Activated CD4-positive, alpha-beta T cell treated with anti-CD3 and anti-CD28 coated beads, Interleukin-2, amount 10 ng/mL, durations not matched to agents 24 days and 14 days (primary cell): ENCODE measurements around the gene N4BP2L1. TPM values are rescaled to one million over a fixed set of nuclear protein-coding genes. Genes with fewer than 3 reads are reported as not detected.
A peak's percentile ranks its signal among the peaks of the same experiment; 100 is the strongest.

Source experiments
- DNase-seq: peaks from one replicate; pipeline ENCODE4 v3.0.0; 2022
- H3K27ac Mint-ChIP-seq: one replicate; pipeline ENCODE4 v1.8.0; 2022; ENCODE audit warnings: mild to moderate bottlenecking, mixed read lengths
- H3K27me3 Mint-ChIP-seq: one replicate; pipeline ENCODE4 v1.8.0; 2022; ENCODE audit warnings: mixed read lengths
- H3K36me3 Mint-ChIP-seq: one replicate; pipeline ENCODE4 v1.8.0; 2022; ENCODE audit warnings: low read depth, mild to moderate bottlenecking, mixed read lengths
- H3K4me1 Mint-ChIP-seq: one replicate; pipeline ENCODE4 v1.8.0; 2021; ENCODE audit warnings: mixed read lengths
- H3K4me3 Mint-ChIP-seq: one replicate; pipeline ENCODE4 v1.8.0; 2022; ENCODE audit warnings: mild to moderate bottlenecking, moderate library complexity, mixed read lengths
- H3K9me3 Mint-ChIP-seq: one replicate; pipeline ENCODE4 v1.8.0; 2021; ENCODE audit warnings: mixed read lengths
- intact Hi-C: fragments of 100-400 bp; cut with micrococcal nuclease; formaldehyde crosslinking; loops from one replicate; pipeline ENCODE4 v1.15.1; 2023
- total RNA-seq: library from RNA; stranded (reverse); gene quantifications from 2 replicates; pipeline ENCODE4 v1.2.3, GENCODE V29; 2022

Gene N4BP2L1
- total RNA-seq, 1 donor from 2014 or later = 16.6 TPM

DNA sequence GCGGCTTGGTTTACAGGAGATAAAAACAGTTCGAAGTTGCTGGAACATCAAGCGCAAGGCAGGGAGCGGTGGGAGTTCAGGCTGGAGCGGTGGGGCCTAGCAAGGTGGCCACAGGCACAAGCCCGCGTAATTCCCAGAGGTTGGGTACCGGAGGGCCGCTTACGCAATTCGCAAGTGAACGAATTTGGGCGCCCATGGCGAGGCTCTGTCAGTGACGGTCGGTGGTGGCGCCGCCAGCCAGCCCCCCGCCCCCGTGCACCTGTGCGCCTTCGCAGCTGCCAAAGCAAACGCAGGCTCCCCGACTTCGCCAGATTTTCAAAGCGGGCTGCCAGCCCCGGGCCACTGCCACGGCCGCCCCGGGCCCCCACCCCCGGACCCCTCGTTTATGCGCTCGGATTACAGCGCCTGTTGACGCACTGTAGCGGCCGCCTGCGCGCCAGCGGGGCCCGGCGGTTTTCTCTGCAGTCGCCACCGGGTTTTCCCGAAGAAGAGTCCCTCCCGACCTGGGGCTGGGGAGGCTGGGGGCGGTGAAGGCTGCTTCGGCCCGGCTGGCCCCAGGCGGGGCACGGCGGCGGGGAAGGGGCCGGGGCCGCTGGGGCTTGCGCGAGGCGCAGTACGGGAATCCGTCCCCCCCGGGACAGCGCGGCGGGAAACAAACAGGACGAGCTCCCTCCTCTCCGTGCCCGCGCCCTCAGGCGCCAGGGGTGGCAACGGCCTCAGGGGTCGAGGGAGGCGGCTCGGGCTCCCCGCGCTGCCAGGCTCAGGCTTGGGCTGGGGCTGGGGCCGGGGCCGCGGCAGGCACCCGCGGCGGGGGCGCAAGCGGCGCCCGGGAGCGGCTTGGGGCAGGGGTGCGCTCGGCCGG, 709 bp downstream of the N4BP2L1 start:
- Mint-ChIP-seq H3K9me3 (peaks cover 3% of the 10 kb centered on the region), H3K4me1 (peaks cover 38% of the 10 kb centered on the region), H3K27me3 (no peaks in the 10 kb centered on the region), H3K4me3 (peak overlapping the region; percentile 99), H3K36me3 (peaks cover 39% of the 10 kb centered on the region), H3K27ac (peak overlapping the region; percentile 98)
- DNase-seq = peak; percentile 86
- intact Hi-C loops = loop anchor here (1.0 to 5.0 kb wide), 4 partner anchors 46 to 1265 kb away; partner anchors contain the start of gene HSPH1

DNA sequence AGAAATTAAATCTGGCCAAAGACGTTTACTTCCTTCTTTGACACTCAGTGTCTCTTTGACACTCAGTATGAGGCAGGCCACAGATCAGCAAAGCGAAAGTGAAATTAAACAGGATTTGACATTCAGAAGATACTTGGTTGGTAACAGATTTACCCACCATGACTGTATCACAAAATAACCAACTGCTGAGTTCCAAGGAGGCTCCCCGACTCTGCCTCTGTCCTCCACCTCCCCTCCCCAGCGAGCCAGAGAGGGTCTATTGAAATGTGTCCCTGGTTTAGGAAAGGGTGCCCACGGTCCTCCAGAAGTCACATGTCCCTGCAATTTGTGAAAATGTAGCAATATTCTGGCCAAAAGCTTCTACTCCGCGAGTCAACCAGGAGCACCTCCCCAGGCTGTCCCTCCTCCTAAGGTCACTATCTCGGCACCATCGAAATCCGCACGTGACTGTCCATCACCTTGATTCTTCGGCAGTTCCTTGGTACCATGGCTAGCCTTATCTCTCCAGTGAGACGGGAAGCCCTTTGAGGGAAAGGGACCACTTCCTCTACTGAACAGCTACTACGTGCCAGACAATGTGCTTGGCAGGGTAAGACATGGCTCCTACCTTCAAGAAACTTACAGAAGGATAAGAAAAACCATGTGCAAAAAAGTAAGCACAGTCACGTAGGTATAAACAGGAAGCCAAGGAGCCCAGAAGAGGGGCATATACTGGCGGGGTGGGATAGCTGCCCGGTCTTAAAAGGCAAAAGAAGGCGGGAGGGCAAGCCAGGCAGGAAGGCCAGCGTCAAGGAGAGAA, 1.5 kb downstream of the N4BP2L1 start:
- Mint-ChIP-seq H3K9me3 (peaks cover 5% of the 10 kb centered on the region), H3K27me3 (no peaks in the 10 kb centered on the region), H3K4me1 (peaks cover 38% of the 10 kb centered on the region), H3K4me3 (peak overlapping the region; percentile 99), H3K36me3 (peaks cover 47% of the 10 kb centered on the region), H3K27ac (peak overlapping the region; percentile 98)
- peak; percentile 88 for DNase-seq
- intact Hi-C loops = loop anchor here (1.0 to 5.0 kb wide), 4 partner anchors 46 to 1264 kb away; partner anchors contain the start of gene HSPH1

GRCh38 chr13:32425158-32425557, 2.8 kb downstream of the N4BP2L1 start:
- H3K4me1 Mint-ChIP-seq = peaks cover 35% of the 10 kb centered on the region
- peak overlapping the region; percentile 99 for H3K4me3 Mint-ChIP-seq
- H3K27me3 Mint-ChIP-seq = no peaks in the 10 kb centered on the region
- peak overlapping the region; percentile 78 for H3K27ac Mint-ChIP-seq
- DNase-seq = no peak
- H3K9me3 Mint-ChIP-seq = peaks cover 5% of the 10 kb centered on the region
- intact Hi-C loops = loop anchor here (5.0 kb wide), 2 partner anchors 227 to 1263 kb away; partner anchors contain the start of gene HSPH1
- peaks cover 53% of the 10 kb centered on the region for H3K36me3 Mint-ChIP-seq

DNA sequence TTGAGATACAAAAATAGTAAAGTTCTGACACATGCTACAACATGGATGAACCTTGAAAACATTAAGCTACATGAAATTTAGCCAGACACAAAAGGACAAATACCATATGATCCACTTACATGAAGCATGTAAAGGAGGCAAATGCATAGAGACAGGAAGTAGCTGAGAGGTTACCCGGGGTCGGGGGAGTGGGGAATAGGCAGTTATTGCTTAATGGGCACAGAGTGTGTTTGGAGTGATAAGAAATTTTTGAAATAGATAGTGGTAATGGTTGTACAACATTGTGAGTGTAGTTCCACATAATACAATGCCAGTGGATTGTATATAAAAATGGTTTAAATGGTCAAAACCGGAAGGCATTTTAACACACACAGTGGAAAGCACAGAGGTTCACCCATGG, 4.3 kb downstream of the N4BP2L1 start:
- DNase-seq = no peak
- peaks cover 11% of the 10 kb centered on the region for H3K9me3 Mint-ChIP-seq
- no peak overlapping the region for H3K27ac Mint-ChIP-seq
- no peak overlapping the region for H3K4me3 Mint-ChIP-seq
- H3K27me3 Mint-ChIP-seq = no peaks in the 10 kb centered on the region
- H3K4me1 Mint-ChIP-seq = peaks cover 29% of the 10 kb centered on the region
- H3K36me3 Mint-ChIP-seq = peaks cover 65% of the 10 kb centered on the region
- intact Hi-C loops = no loop called here

GRCh38 chr13:32419862-32420261, 8.1 kb downstream of the N4BP2L1 start:
- peaks cover 8% of the 10 kb centered on the region for H3K4me1 Mint-ChIP-seq
- DNase-seq = no peak
- no peak overlapping the region for H3K4me3 Mint-ChIP-seq
- peaks cover 70% of the 10 kb centered on the region for H3K36me3 Mint-ChIP-seq
- peaks cover 20% of the 10 kb centered on the region for H3K9me3 Mint-ChIP-seq
- no peaks in the 10 kb centered on the region for H3K27me3 Mint-ChIP-seq
- intact Hi-C loops = no loop called here
- H3K27ac Mint-ChIP-seq = no peak overlapping the region

DNA sequence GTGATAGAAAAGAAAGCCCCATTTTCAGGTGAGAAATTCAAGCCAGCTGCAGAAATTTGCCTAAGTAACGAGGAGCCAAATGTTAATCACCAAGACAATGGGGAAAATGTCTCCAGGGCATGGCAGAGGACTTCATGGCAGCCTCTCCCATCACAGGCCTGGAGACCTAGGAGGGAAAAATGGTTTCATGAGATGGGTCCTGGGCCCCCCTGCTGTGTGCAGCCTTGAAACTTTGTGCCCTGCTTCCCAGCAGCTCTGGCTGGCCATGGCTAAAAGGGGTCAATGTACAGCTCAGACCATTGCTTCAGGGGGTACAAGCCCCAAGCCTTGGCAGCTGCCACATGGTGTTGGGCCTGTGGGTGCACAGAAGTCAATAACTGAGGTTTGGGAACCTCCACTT, 9.9 kb downstream of the N4BP2L1 start:
- Mint-ChIP-seq H3K9me3 (peaks cover 20% of the 10 kb centered on the region), H3K27ac (no peak overlapping the region), H3K4me1 (no peaks in the 10 kb centered on the region), H3K4me3 (no peak overlapping the region), H3K27me3 (no peaks in the 10 kb centered on the region), H3K36me3 (peaks cover 58% of the 10 kb centered on the region)
- DNase-seq = no peak
- intact Hi-C loops = no loop called here

GRCh38 chr13:32415019-32415418, 12.9 kb downstream of the N4BP2L1 start:
- Mint-ChIP-seq H3K4me1 (peaks cover 2% of the 10 kb centered on the region), H3K9me3 (peaks cover 15% of the 10 kb centered on the region), H3K27ac (no peak overlapping the region), H3K4me3 (no peak overlapping the region), H3K27me3 (no peaks in the 10 kb centered on the region), H3K36me3 (peaks cover 35% of the 10 kb centered on the region)
- intact Hi-C loops = no loop called here
- peak; percentile 68 for DNase-seq

- Mint-ChIP-seq H3K27ac (no peak overlapping the region), H3K9me3 (peaks cover 14% of the 10 kb centered on the region), H3K27me3 (no peaks in the 10 kb centered on the region), H3K4me1 (peaks cover 5% of the 10 kb centered on the region), H3K4me3 (no peak overlapping the region), H3K36me3 (peaks cover 33% of the 10 kb centered on the region)
- no peak for DNase-seq
- intact Hi-C loops = no loop called here
Measured at GRCh38 chr13:32414580-32414979, 13.3 kb downstream of the N4BP2L1 start.

DNA sequence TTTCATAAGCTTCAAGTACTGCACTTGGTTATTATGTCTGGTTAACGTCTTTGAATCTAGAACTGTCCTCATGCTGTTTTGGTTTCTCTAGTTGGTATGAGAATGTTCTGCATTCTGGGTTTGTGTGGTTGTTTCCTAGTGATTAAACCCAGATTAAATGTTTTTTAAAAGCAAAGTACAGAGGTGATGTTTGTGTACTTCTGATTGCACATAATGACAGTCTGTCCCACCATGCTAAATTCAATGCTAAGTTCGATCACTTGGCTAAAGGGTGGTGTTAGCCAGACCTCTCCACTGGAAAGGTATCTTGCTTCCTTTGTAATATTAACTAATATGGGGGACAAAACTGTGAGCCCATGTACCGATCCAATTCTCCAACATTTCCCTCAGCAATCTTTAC, 14.6 kb downstream of the N4BP2L1 start:
- H3K27me3 Mint-ChIP-seq = no peaks in the 10 kb centered on the region
- peaks cover 22% of the 10 kb centered on the region for H3K36me3 Mint-ChIP-seq
- DNase-seq = no peak
- peaks cover 6% of the 10 kb centered on the region for H3K9me3 Mint-ChIP-seq
- intact Hi-C loops = no loop called here
- H3K27ac Mint-ChIP-seq = no peak overlapping the region
- peaks cover 15% of the 10 kb centered on the region for H3K4me1 Mint-ChIP-seq
- no peak overlapping the region for H3K4me3 Mint-ChIP-seq

DNA sequence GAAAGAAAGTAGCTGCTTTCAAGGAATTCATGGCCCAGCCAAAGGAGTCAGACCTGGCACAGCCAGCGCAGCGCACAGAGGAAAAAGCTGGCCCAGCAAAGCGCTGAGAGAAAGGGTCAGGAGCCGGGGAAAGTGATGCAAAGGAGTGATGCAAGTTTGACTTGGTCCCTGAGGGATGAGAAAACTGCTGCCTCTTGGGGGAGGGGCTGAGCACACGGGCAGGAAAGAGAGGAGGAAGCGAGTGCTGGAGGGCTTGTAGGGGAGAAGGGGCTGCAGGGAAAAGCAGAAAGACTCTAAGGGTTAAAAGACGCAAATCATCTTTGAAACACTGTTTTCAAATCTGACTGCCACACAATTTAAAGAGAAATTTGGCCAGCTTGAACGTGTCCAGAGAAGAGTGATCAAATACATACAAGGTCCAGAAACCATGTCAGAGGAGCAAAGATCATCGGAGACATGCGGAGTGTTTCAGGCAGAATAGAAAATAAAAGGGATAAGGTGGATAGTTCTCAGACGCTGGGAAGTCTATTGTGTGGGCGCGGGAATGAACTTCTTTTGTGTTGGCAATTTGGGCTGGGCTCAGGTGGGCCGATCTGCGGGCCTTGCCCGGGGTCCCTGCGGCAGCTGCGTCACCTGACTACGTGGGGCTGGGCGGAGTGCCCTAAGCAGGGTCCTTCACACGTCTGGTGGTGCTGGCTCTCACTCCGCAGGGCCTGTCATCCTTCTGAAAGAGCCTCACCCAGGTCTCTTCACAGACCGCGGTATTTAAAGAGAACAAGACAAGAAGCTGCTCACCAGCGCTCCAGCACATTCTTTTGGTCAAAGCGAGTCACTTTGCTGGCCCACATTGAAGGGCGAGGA, 18.1 kb downstream of the N4BP2L1 start:
- H3K36me3 Mint-ChIP-seq = peaks cover 25% of the 10 kb centered on the region
- H3K27me3 Mint-ChIP-seq = no peaks in the 10 kb centered on the region
- no peaks in the 10 kb centered on the region for H3K9me3 Mint-ChIP-seq
- H3K27ac Mint-ChIP-seq = no peak overlapping the region
- DNase-seq = no peak
- H3K4me3 Mint-ChIP-seq = no peak overlapping the region
- H3K4me1 Mint-ChIP-seq = peaks cover 21% of the 10 kb centered on the region
- intact Hi-C loops = no loop called here

- H3K36me3 Mint-ChIP-seq = peaks cover 26% of the 10 kb centered on the region
- H3K27ac Mint-ChIP-seq = peak overlapping the region; percentile 82
- no peaks in the 10 kb centered on the region for H3K9me3 Mint-ChIP-seq
- DNase-seq = no peak
- H3K27me3 Mint-ChIP-seq = no peaks in the 10 kb centered on the region
- intact Hi-C loops = no loop called here
- peaks cover 21% of the 10 kb centered on the region for H3K4me1 Mint-ChIP-seq
- no peak overlapping the region for H3K4me3 Mint-ChIP-seq
Measured at GRCh38 chr13:32409001-32409313, 19.0 kb downstream of the N4BP2L1 start.

DNA sequence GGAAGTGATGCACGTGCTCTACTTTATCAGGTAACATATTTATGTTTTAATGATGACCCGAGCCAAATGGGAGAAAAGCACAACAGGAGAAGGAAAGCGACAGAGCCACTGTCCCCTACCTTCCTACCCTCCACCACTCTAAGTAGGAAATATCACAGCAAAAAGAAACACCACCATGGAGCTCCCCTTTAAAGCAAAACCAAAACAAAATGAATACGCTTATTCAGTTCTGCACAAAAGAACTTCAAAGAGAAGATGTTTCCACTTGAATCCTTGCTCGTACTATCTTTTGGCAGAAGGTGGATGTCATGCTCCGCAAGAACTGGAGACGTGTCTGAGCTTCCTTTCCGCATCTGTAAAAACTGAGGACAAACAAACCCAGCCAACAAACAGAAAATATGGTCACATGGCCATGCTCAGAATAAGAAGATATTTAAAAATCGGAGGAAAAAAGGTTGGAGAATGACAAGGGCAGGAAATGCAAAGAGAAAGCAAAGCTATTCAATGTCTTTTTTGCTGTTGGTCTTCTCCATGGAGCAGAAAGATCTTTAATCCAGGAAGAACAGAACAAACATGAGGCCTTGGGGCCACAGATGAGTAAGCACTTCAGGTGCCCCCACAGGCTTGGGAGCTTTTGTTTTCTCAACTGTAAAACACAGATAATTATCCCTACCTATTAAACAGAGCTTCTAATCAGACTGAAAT, 19.5 kb downstream of the N4BP2L1 start:
- intact Hi-C loops = no loop called here
- no peaks in the 10 kb centered on the region for H3K9me3 Mint-ChIP-seq
- H3K36me3 Mint-ChIP-seq = peaks cover 29% of the 10 kb centered on the region
- H3K4me3 Mint-ChIP-seq = peak overlapping the region; percentile 75
- H3K27ac Mint-ChIP-seq = peak overlapping the region; percentile 82
- H3K4me1 Mint-ChIP-seq = peaks cover 21% of the 10 kb centered on the region
- no peaks in the 10 kb centered on the region for H3K27me3 Mint-ChIP-seq
- no peak for DNase-seq

DNA sequence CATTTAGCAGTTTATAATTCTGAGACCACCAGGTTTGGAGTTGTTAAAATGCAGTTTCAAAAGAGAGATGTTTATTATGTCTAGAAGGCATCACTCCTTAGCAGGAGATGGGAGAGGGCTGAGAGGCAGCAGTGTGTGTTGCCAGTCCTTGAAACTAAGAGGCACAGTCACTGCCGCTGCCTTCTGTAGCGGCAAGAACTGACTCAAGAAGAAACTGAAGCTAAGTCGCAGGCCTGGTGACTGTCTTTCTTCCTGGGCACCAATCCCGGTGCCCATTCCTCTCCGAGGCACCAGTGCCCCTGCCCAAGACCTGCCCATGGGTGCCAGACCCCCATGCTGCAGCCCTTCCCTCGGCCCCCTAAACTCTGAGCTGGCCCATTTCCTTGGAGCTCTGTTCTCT, 20.1 kb downstream of the N4BP2L1 start:
- no peak for DNase-seq
- no peaks in the 10 kb centered on the region for H3K27me3 Mint-ChIP-seq
- H3K4me3 Mint-ChIP-seq = peak overlapping the region; percentile 75
- H3K9me3 Mint-ChIP-seq = no peaks in the 10 kb centered on the region
- intact Hi-C loops = no loop called here
- H3K27ac Mint-ChIP-seq = peak overlapping the region; percentile 82
- H3K36me3 Mint-ChIP-seq = peaks cover 31% of the 10 kb centered on the region
- peaks cover 21% of the 10 kb centered on the region for H3K4me1 Mint-ChIP-seq
